Measurements from ENCODE around the gene PPP2R2C.

PPP2R2C gene

GRCh38 chr4:6450709-6451108 is 21.7 kb downstream of the PPP2R2C start:
- no peak for DNase-seq (ENCODE audit: low read depth, low spot score)
- no peak overlapping the region for H3K4me3 ChIP-seq (ENCODE audit: low read depth, low read length)
- no peak for TF ChIP-seq CTCF (IDR thresholded peaks at IDR 0.05; ENCODE audit: low read depth, low read length)
- in situ Hi-C loops (cut with HindIII; ENCODE audit: low sequenced_read_pairs), result no loop called here

GRCh38 chr4:6449746-6450369 is 22.6 kb downstream of the PPP2R2C start:
- in situ Hi-C loops (cut with HindIII; ENCODE audit: low sequenced_read_pairs), result no loop called here
- no peak overlapping the region for H3K4me3 ChIP-seq (ENCODE audit: low read depth, low read length)
- TF ChIP-seq CTCF (IDR thresholded peaks at IDR 0.05; ENCODE audit: low read depth, low read length), result no peak
- DNase-seq (ENCODE audit: low read depth, low spot score), result no peak

GRCh38 chr4:6449335-6449734 is 23.1 kb downstream of the PPP2R2C start:
- DNase-seq (ENCODE audit: low read depth, low spot score), result no peak
- no peak for TF ChIP-seq CTCF (IDR thresholded peaks at IDR 0.05; ENCODE audit: low read depth, low read length)
- in situ Hi-C loops (cut with HindIII; ENCODE audit: low sequenced_read_pairs), result no loop called here
- no peak overlapping the region for H3K4me3 ChIP-seq (ENCODE audit: low read depth, low read length)

- no peak for DNase-seq (ENCODE audit: low read depth, low spot score)
- H3K4me3 ChIP-seq (ENCODE audit: low read depth, low read length), result no peak overlapping the region
- no peak for TF ChIP-seq CTCF (IDR thresholded peaks at IDR 0.05; ENCODE audit: low read depth, low read length)
- in situ Hi-C loops (cut with HindIII; ENCODE audit: low sequenced_read_pairs), result no loop called here
These were observed 23.8 kb downstream of the PPP2R2C start for GRCh38 chr4:6448476-6449170.

GRCh38 chr4:6447672-6448171 is 24.7 kb downstream of the PPP2R2C start:
- H3K4me3 ChIP-seq (ENCODE audit: low read depth, low read length), result no peak overlapping the region
- in situ Hi-C loops (cut with HindIII; ENCODE audit: low sequenced_read_pairs), result no loop called here
- DNase-seq (ENCODE audit: low read depth, low spot score), result no peak
- TF ChIP-seq CTCF (IDR thresholded peaks at IDR 0.05; ENCODE audit: low read depth, low read length), result no peak

GRCh38 chr4:6446538-6447451 is 25.6 kb downstream of the PPP2R2C start:
- no peak for TF ChIP-seq CTCF (IDR thresholded peaks at IDR 0.05; ENCODE audit: low read depth, low read length)
- H3K4me3 ChIP-seq (ENCODE audit: low read depth, low read length), result no peak overlapping the region
- no peak for DNase-seq (ENCODE audit: low read depth, low spot score)
- in situ Hi-C loops (cut with HindIII; ENCODE audit: low sequenced_read_pairs), result no loop called here

All from astrocyte of the spinal cord (primary cell).